Islet precursor cell (in vitro differentiated cells): Measurements from ENCODE around the gene FAM229A.
"Not testable (repeated sequence)": the region's sequence is repeated elsewhere in the genome, so short reads cannot be mapped to it uniquely, and the experiment has no call there.

ENCODE experiments used
- DNase-seq: peaks from one replicate; pipeline ENCODE4 v3.0.0-alpha.2; 2018

FAM229A gene

GRCh38 chr1:32373996-32374592 is 11.8 kb upstream of the FAM229A start:
- no peak for DNase-seq

DNA sequence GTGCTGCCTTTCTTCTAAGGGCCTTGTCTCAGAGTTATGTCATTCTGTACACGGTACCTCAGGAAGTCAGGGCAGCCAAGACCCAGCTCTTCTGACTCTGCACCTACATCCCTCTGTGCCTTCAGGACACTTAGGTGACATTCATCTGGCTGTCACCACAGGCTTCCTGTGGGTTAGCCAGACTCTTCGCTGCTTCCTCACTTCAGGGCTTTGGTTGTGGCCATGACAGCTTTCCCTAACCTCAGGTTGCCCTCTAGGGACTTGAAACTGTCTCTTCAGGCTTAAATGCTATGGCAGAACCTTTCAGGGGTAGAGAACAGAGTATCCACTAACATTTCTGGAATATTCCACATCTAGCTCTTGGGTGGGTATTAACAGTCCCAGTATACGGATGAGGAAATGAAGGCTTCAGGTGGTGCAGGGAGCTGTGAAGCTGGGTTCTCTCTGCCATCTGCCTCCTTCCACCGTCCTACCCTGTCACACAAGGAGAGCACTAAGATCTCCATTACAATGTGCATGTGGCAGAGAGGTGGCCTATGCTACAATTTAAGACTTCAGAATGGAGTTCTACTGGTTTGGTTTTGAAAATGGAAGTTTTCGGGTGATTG is 10.0 kb upstream of the FAM229A start:
- no peak for DNase-seq

- DNase-seq: no peak
Measured at GRCh38 chr1:32367912-32368635, 5.8 kb upstream of the FAM229A start.

DNA sequence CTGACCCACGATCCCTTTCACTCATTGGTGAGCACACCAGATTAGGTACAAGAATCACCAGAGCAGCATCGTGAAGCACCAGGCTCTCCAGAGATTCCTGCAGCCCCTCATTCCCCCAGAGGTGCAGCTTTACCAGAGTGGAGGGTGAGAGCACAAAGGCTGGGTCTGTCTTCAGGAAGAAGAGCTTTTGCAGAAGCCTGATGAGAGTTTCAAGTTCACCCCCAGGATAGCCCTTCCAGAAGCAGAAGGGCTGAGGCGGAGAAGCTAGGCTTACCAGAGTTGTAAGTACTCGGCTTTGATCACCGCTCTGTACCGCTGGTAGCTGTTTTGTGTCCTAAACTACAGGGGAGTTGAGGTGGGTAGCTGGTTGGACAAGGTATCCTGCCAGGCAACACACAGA is 3.2 kb upstream of the FAM229A start:
- no peak for DNase-seq

DNA sequence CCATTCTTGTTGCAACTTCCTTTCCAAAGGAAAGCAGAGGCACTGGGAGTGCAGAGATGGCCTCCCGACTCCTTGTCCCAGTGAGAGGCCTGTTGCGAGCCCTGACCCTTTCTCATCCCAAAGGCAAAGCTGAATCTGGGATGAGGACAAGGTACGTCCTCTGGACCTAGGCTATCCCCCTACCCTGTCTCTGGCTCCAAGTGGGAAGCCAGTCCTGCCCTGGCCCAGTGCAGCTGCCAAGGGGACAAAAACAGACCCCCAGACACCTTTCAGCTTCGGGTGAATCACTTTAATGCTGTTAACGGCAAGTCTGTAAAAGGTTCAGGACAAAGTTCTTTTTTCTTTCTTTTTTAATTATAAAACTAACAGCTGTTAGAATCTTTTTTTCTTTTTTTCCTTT is 2.6 kb upstream of the FAM229A start:
- DNase-seq: no peak

- DNase-seq: no peak
Measured at GRCh38 chr1:32363713-32364112, 1.4 kb upstream of the FAM229A start.

DNA sequence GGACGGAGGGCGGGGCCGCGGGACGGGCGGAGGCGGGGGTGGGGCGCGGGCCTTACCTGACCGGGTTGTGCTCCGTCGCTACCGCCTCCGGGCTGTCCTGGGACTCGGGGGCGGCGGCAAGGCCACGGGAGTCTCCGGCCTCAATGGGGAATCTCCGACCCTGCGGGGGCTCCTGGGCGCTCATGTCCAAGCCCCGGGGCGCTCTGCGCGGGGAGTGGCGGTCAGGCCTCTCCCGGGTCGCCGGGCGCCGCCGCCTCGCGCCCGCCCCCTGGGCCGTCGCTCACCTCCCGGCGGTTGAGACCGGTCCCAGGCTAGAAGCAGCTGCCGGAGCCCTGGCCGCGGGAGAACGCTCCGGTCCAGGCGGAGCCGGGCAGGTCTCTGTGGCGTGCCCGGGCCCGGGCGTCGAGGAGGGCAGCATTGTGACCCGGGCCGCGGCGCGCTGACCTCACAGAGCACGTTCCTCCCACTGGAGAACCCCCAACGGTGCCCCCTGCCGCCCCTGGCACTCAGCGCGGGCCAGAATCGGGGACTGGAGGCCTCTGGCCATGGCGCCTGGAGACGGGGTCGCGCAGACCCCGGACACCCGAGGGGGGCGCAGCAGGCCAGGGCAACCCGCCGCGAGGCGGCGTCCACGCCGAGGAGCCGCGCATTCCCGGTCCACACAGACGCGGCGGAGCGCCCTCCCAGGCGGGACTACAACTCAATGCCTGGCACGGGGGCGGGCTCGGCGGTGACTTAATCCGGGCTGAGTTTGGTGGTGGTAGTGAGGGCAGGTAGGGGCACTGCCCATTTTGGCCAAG is 411 bp downstream of the FAM229A start:
- DNase-seq: peak; percentile 81

GRCh38 chr1:32361308-32361673 is 994 bp downstream of the FAM229A start:
- DNase-seq: no peak

- no peak for DNase-seq
Measured at GRCh38 chr1:32358435-32358834, 3.9 kb downstream of the FAM229A start.

DNA sequence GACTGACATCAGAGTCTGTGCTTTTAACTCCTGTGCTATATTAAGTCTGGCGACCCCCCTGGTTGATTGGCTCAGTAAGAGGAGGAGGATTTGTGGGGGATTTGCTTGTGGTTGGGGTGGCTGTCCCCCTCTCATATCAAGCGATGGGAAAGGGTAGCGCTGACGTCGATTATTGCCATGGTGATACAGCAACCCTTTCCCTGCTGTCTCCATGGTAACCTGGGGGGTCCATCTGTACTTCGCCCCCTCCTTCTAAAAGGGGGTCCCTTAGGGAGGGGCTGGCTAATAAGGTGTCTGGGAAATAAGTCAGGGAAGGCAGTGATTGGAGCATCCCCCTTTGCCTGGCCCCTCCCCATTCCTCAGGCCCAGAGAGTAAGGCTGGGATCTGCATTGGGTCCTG is 4.7 kb downstream of the FAM229A start:
- DNase-seq: no peak

DNA sequence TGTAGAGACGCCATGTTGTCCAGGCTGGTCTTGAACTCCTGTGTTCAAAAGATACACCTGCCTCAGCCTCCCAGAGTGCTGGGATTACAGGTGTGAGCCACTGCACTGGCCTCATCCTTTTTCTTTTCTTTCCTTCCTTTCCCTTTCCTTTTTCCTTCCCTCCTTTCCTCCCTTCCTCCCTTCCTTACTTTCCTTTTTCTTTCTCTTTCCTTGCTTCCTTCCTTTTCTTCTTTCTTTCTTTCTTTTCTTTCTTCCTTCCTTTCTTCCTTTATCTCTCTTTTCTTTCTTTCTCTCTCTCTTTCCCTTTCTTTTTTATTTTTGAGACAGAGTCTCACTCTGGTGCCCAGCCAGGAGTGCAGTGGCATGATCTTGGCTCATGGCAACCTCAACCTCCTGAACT is 5.8 kb downstream of the FAM229A start:
- no peak for DNase-seq

GRCh38 chr1:32355778-32356177 is 6.5 kb downstream of the FAM229A start:
- not testable (repeated sequence) for DNase-seq

- no peak for DNase-seq
Measured at GRCh38 chr1:32353886-32354570, 8.3 kb downstream of the FAM229A start.

GRCh38 chr1:32353431-32353830 is 8.9 kb downstream of the FAM229A start:
- no peak for DNase-seq

DNA sequence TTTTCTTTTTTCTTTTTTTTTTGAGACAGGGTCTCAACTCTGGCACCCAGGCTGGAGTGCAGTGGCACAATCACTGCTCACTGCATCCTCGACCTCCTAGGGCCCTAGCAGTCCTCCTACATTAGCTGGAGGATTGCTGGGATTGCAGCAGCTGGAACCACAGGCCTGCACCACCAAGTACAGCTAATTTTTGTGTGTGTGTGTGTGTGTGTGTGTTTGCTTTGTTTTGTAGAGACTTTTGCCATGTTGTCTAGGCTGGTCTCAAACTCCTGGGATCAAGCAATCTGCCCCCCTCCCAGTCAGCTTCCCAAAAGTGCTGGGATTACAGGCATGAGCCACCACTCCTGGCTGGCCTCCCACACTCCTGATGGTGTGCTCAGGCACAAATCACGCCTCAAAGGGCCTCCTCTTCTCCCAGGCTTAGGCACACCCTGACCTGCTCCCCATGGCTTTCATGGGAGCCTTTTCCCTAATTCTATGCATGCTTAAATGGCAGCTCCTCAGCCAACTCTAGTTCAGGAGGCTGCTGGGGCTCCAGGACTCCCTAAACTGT is 9.4 kb downstream of the FAM229A start:
- no peak for DNase-seq

- no peak for DNase-seq
Measured at GRCh38 chr1:32352239-32352745, 10.0 kb downstream of the FAM229A start.

GRCh38 chr1:32351399-32352238 is 10.7 kb downstream of the FAM229A start:
- DNase-seq: peak; percentile 97

GRCh38 chr1:32350785-32351398 is 11.4 kb downstream of the FAM229A start:
- DNase-seq: no peak

DNA sequence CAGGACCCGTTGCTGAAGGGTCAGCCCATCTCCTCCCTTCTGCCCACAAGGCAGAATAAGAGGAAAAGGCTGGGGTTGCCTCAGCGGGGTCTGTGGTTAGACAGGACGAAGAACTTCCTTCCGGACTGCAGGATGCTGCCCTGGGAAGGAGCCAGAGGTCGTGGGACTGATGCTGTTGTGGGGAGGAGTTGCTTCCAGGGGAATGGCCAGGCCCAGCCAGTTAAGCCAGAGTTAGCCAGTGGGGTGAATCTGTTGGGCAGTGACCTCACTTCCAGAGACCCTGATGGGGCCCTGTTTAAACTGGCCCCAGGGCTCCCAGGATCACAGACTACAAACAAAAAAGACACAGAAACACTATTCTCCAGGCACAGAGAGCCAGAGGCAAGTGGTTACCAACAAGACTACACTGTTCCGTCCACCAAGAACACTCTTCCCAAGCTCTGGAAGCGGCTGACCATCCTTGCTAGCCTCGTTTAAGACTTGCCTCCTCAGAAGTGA is 13.0 kb downstream of the FAM229A start:
- peak; percentile 93 for DNase-seq

DNA sequence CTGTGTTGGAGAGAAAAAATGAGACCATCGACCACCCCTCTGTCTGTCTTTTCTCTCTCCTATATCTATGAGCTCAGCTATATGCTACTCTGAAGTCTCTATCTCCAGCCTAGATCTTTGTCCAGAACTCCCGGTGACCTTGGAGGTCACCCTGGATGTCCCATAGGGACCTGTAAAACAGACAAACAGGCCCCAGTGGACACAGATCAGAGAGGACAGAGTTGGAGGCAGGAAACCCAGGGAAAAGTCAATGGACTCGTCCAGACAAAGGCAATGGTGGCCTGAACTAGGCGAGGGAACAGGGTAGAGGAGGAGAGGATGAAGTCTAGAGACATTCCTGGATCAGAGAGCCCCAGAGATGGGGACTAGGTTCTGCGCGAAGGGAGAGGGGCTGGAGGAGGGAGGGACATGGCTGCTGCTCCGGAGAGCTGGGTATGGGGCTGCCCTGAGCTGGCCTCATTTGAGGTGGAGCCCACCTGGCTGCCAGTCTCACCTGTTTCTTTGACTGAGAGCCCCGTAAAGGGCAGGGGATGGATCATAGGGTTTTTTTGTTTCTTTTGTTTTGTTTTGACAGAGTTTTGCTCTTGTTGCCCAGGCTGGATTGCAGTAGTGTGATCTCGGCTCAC is 15.6 kb downstream of the FAM229A start:
- no peak for DNase-seq
